IMR-90 (cell line): ENCODE data around the gene SEC11A. TPM values are rescaled to one million over a fixed set of nuclear protein-coding genes. Genes with fewer than 3 reads are reported as not detected.

ENCODE experiments used
- ATAC-seq: fragments of 200-7000 bp; cut with Tn5 transposase; 2 replicates; pipeline ENCODE4 v1.9.1; 2020; ENCODE audit warnings: low read depth, mild to moderate bottlenecking, moderate library complexity
- BruUV-seq: library from RNA; stranded (reverse); fragments of 400-500 nt; replicated peaks from 2 replicates; lab custom pipeline; 2021; lab: Mats Ljungman, UMichigan
- CTCF ChIA-PET: fragments of 300-600 bp; formaldehyde crosslinking; extraction: SDS; loops from one replicate; lab custom pipeline; 2021; ENCODE audit warnings: antibody characterized with exemption; lab: Yijun Ruan, JAX
- POLR2A ChIA-PET: fragments of 300-600 bp; sonication (Branson Sonifier 250); formaldehyde crosslinking; loops from one replicate; lab custom pipeline; 2022; ENCODE audit warnings: antibody characterized with exemption; ENCODE audit not compliant: unreplicated experiment; lab: Charles Lee
- DNase-seq: peaks from one replicate; pipeline ENCODE4 v3.0.0; 2013
- H2AFZ ChIP-seq: replicated peaks from 2 replicates; pipeline ENCODE3; 2013; ENCODE audit warnings: low read length, mild to moderate bottlenecking; ENCODE audit not compliant: poor library complexity
- H2AK5ac ChIP-seq: 2 replicates; pipeline ENCODE4 v1.6.1; 2013; ENCODE audit warnings: low read depth, low read length, inconsistent platforms
- H2AK9ac ChIP-seq: replicated peaks from 2 replicates; pipeline ENCODE3; 2013; ENCODE audit warnings: mild to moderate bottlenecking, low read depth, low read length, moderate library complexity; ENCODE audit not compliant: poor library complexity
- H2BK120ac ChIP-seq: 2 replicates; pipeline ENCODE4 v1.6.1; 2013; ENCODE audit warnings: low read depth, low read length, inconsistent platforms
- H2BK15ac ChIP-seq: 3 replicates; pipeline ENCODE4 v1.6.1; 2013; ENCODE audit warnings: low read depth, low read length, inconsistent platforms
- H2BK20ac ChIP-seq: 2 replicates; pipeline ENCODE4 v1.6.1; 2013; ENCODE audit warnings: low read depth, mild to moderate bottlenecking, inconsistent platforms, low read length, moderate library complexity
- H2BK5ac ChIP-seq: 2 replicates; pipeline ENCODE4 v1.6.1; 2013; ENCODE audit warnings: mild to moderate bottlenecking, low read depth, low read length, inconsistent platforms; ENCODE audit not compliant: poor library complexity, severe bottlenecking
- H3K14ac ChIP-seq: replicated peaks from 2 replicates; pipeline ENCODE4 v1.6.1; 2013; ENCODE audit warnings: low read depth, low read length, inconsistent platforms
- H3K18ac ChIP-seq: 2 replicates; pipeline ENCODE4 v1.6.1; 2013; ENCODE audit warnings: low read depth, low read length, control low read depth
- H3K23ac ChIP-seq: 2 replicates; pipeline ENCODE4 v1.6.1; 2013; ENCODE audit warnings: low read depth, low read length, inconsistent platforms
- H3K27ac ChIP-seq: 2 replicates; pipeline ENCODE4 v1.5.1; 2013; ENCODE audit warnings: mild to moderate bottlenecking, control low read depth, low read length; ENCODE audit not compliant: insufficient read depth
- H3K27me3 ChIP-seq: 2 replicates; pipeline ENCODE4 v1.6.1; 2013; ENCODE audit warnings: low read length; ENCODE audit not compliant: control insufficient read depth, insufficient read depth
- H3K36me3 ChIP-seq: 2 replicates; pipeline ENCODE4 v1.6.1; 2013; ENCODE audit warnings: low read length, mixed read lengths; ENCODE audit not compliant: control insufficient read depth, insufficient read depth
- H3K4ac ChIP-seq: 2 replicates; pipeline ENCODE4 v1.6.1; 2013; ENCODE audit warnings: low read depth, low read length, inconsistent platforms
- H3K4me1 ChIP-seq: 2 replicates; pipeline ENCODE4 v1.6.1; 2013; ENCODE audit warnings: low read length, mixed read lengths; ENCODE audit not compliant: control insufficient read depth, insufficient read depth
- H3K4me2 ChIP-seq: 2 replicates; pipeline ENCODE4 v1.6.1; 2013; ENCODE audit warnings: low read depth, mild to moderate bottlenecking, control low read depth, low read length, moderate library complexity
- H3K4me3 ChIP-seq: 2 replicates; pipeline ENCODE4 v1.5.1; 2013; ENCODE audit warnings: low read depth, mild to moderate bottlenecking, control low read depth, low read length, moderate library complexity; ENCODE audit not compliant: insufficient read depth
- H3K56ac ChIP-seq: 2 replicates; pipeline ENCODE4 v1.6.1; 2013; ENCODE audit warnings: low read length, inconsistent platforms; ENCODE audit not compliant: insufficient read depth; ENCODE audit errors: extremely low read depth
- H3K79me1 ChIP-seq, 2 experiments: 2 replicates each; pipeline ENCODE4 v1.6.1; 2013; ENCODE audit warnings: low read length in 2 of 2, inconsistent platforms in 1 of 2, low read depth in 1 of 2
- H3K9ac ChIP-seq: 2 replicates; pipeline ENCODE4 v1.6.1; 2013; ENCODE audit warnings: low read depth, low read length, control low read depth
- H3K9me1 ChIP-seq: 2 replicates; pipeline ENCODE4 v1.6.1; 2013; ENCODE audit warnings: low read length, inconsistent platforms; ENCODE audit not compliant: insufficient read depth
- H3K9me3 ChIP-seq: 2 replicates; pipeline ENCODE4 v1.6.1; 2013; ENCODE audit warnings: low read length; ENCODE audit not compliant: control insufficient read depth, insufficient read depth
- H4K20me1 ChIP-seq: 2 replicates; pipeline ENCODE4 v1.6.1; 2013; ENCODE audit warnings: low read length, inconsistent platforms; ENCODE audit not compliant: insufficient read depth
- H4K5ac ChIP-seq: 2 replicates; pipeline ENCODE4 v1.6.1; 2013; ENCODE audit warnings: mild to moderate bottlenecking, low read depth, low read length, control low read depth
- H4K8ac ChIP-seq, 2 experiments: 2 replicates each; pipeline ENCODE4 v1.6.1; 2013; ENCODE audit warnings: low read depth in 2 of 2, low read length in 2 of 2, control low read depth in 1 of 2, inconsistent platforms in 1 of 2
- H4K91ac ChIP-seq: 2 replicates; pipeline ENCODE4 v1.6.1; 2013; ENCODE audit warnings: low read depth, low read length, inconsistent platforms; ENCODE audit not compliant: insufficient read depth
- CEBPB ChIP-seq: IDR thresholded peaks from 2 replicates; pipeline ENCODE4 v1.6.1; 2012; ENCODE audit warnings: low read depth, low read length, improper control_type of control experiment
- ELK1 ChIP-seq: fragments of 150-350 bp; IDR thresholded peaks from 2 replicates; pipeline ENCODE4 v1.6.1; 2016; ENCODE audit warnings: low read depth, mild to moderate bottlenecking, low read length, moderate library complexity, borderline replicate concordance
- MAFK ChIP-seq: IDR thresholded peaks from 2 replicates; pipeline ENCODE4 v1.6.1; 2012; ENCODE audit warnings: low read depth, low read length, improper control_type of control experiment
- MXI1 ChIP-seq: IDR thresholded peaks from 2 replicates; pipeline ENCODE4 v1.6.1; 2012; ENCODE audit warnings: low read depth, mild to moderate bottlenecking, low read length, moderate library complexity, borderline replicate concordance
- POLR2A ChIP-seq: IDR thresholded peaks from 2 replicates; pipeline ENCODE4 v1.6.1; 2012; ENCODE audit warnings: mild to moderate bottlenecking, low read depth, low read length
- RCOR1 ChIP-seq: IDR thresholded peaks from 2 replicates; pipeline ENCODE4 v1.6.1; 2012; ENCODE audit warnings: mild to moderate bottlenecking, low read length, improper control_type of control experiment; ENCODE audit not compliant: insufficient replicate concordance
- RFX5 ChIP-seq: IDR thresholded peaks from 2 replicates; pipeline ENCODE4 v1.8.0; 2012; ENCODE audit warnings: low read depth, mild to moderate bottlenecking, low read length, moderate library complexity
- SMC3 ChIP-seq: fragments of 150-350 bp; IDR thresholded peaks from 2 replicates; pipeline ENCODE4 v1.6.1; 2016; ENCODE audit warnings: low read depth, mild to moderate bottlenecking, antibody characterized with exemption, low read length, moderate library complexity
- WGBS, 2 experiments: methylation state at CpG; one replicate each; pipeline versions ENCODE4 v1.1.5 to v1.1.7; 2013; ENCODE audit warnings: missing lambda C conversion rate in 2 of 2; ENCODE audit not compliant: insufficient read length in 1 of 2; ENCODE audit errors: extremely low coverage in 2 of 2; 5-methylcytosine and 5-hydroxymethylcytosine counted together
- dilution Hi-C: fragments of 300-500 bp; cut with HindIII; formaldehyde crosslinking; loops from one replicate; pipeline ENCODE4 v1.14.3; 2018; ENCODE audit warnings: low sequenced_read_pairs; ENCODE audit not compliant: unreplicated experiment
- in situ Hi-C: fragments of 300-500 bp; cut with MboI; formaldehyde crosslinking; loops from 3 replicates; pipeline ENCODE4 v1.14.3; 2019; ENCODE audit warnings: low sequenced_read_pairs, inconsistent platforms, mixed read lengths
- intact Hi-C: fragments of 100-400 bp; cut with micrococcal nuclease; formaldehyde crosslinking; loops from 2 replicates; pipeline ENCODE4 v1.10.0; 2022
- polyA plus RNA-seq, 3 experiments: library from polyadenylated mRNA; depleted of rRNA; stranded (reverse); fragments of >200 nt; gene quantifications; 2 replicates each; pipeline ENCODE4 v1.2.3, GENCODE V29; 2012; ENCODE audit warnings: low replicate concordance in 1 of 3
- total RNA-seq: library from RNA; depleted of rRNA; stranded (reverse); fragments of >200 nt; gene quantifications from 2 replicates; pipeline ENCODE4 v1.2.3, GENCODE V29; 2012
- TF ChIP-seq, protein P1 (sequence below): fragments of 150-350 bp; IDR thresholded peaks from 2 replicates; pipeline ENCODE4 v1.6.1; 2017; ENCODE audit warnings: mild to moderate bottlenecking, antibody characterized with exemption, low read length, low read depth

The SEC11A gene
- total and polyA plus RNA-seq, 2 of the 4 experiments (the other 2 are of a cell fraction), result 62.4 to 108 TPM

DNA sequence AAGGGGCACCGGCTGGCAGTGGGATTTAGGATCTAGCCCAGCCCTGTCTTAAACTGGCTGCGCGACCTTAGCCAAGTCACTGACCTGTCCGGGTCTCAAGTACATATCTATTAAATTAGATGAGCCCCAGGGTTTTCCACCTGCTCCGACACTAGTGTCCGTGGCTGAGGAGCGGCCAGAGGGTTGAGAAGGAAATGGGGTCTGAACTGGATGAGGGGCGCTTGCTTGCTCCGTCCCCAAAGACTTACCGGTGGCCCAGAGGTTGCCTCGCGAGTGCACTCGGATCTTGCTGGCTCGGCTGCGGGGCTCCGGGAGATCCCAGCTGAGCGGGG lies 58.2 kb downstream of the SEC11A start:
- ChIA-PET CTCF (no interaction called here), POLR2A (no interaction called here)
- Histone ChIP-seq H3K9ac (peak overlapping the region; percentile 49), H3K4ac (no peak overlapping the region), H2AFZ (peak overlapping the region; percentile 89), H3K4me2 (peak overlapping the region; percentile 97), H2BK5ac (no peak overlapping the region), H3K79me1 (peaks cover 12 to 32% of the 10 kb centered on the region in 2 experiments), H3K23ac (peak overlapping the region; percentile 82; the same call in 1 of the 2 replicates), H3K4me1 (peaks cover 9% of the 10 kb centered on the region), H4K8ac (peak overlapping the region in 1 of 2 experiments; percentile 2; a peak in 1 of 4 replicates), H2BK120ac (0 out of 2 replicates have a peak overlapping the region, but pooled peaks have one; percentile 8), H2AK5ac (peak overlapping the region; percentile 7; the same call in 1 of the 2 replicates), H4K20me1 (no peaks in the 10 kb centered on the region), H3K27me3 (no peaks in the 10 kb centered on the region), H3K9me1 (peaks cover 13% of the 10 kb centered on the region), H3K18ac (no peak overlapping the region), H3K56ac (no peak overlapping the region), H3K9me3 (no peaks in the 10 kb centered on the region), H3K27ac (no peak overlapping the region; the same call in 1 of the 2 replicates), H3K4me3 (peak overlapping the region; percentile 62), H2AK9ac (peak overlapping the region; percentile 82), H4K5ac (0 out of 2 replicates have a peak overlapping the region, but pooled peaks have one; percentile 19), H2BK20ac (no peak overlapping the region), H3K36me3 (no peaks in the 10 kb centered on the region), H3K14ac (peak overlapping the region; percentile 50; the same call in 1 of the 2 replicates), H2BK15ac (no peak overlapping the region), H4K91ac (no peak overlapping the region)
- in situ Hi-C loops, result no loop called here
- DNase-seq, result no peak
- intact Hi-C loops, result loop anchor here (5.0 kb wide), 2 partner anchors 70 to 385 kb away; no protein-coding TSS in a partner anchor
- ATAC-seq, result no peak
- BruUV-seq, result no TSS peak
- 35% methylated on average over 8 of the region's 17 CpGs; no CpG with 5 or more reads in 1 of the 2 experiments for WGBS, 2 experiments
- dilution Hi-C loops, result no loop called here
- TF ChIP-seq SMC3 (no peak), RFX5 (no peak), POLR2A (no peak), MXI1 (no peak), CEBPB (no peak), MAFK (no peak), RCOR1 (no peak), ELK1 (no peak)
- TF ChIP-seq, protein P1, sequence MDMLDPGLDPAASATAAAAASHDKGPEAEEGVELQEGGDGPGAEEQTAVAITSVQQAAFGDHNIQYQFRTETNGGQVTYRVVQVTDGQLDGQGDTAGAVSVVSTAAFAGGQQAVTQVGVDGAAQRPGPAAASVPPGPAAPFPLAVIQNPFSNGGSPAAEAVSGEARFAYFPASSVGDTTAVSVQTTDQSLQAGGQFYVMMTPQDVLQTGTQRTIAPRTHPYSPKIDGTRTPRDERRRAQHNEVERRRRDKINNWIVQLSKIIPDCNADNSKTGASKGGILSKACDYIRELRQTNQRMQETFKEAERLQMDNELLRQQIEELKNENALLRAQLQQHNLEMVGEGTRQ, result no peak
